SK-N-SH (cell line): ENCODE results near the gene IFNGR1.

Source experiments
- JUND ChIP-seq: IDR thresholded peaks from 2 replicates; pipeline ENCODE4 v1.4.0; 2012
- POLR2AphosphoS5 ChIP-seq: IDR thresholded peaks from 2 replicates; pipeline ENCODE4 v1.6.1; 2012; ENCODE audit warnings: low read depth, low read length
- RAD21 ChIP-seq: IDR thresholded peaks from 2 replicates; pipeline ENCODE4 v1.6.1; 2012; ENCODE audit warnings: mild to moderate bottlenecking, low read length
- TF ChIP-seq, protein P1 (sequence below): IDR thresholded peaks from 2 replicates; pipeline ENCODE4 v1.6.1; 2012; ENCODE audit warnings: mild to moderate bottlenecking, low read depth, low read length, moderate library complexity

DNA sequence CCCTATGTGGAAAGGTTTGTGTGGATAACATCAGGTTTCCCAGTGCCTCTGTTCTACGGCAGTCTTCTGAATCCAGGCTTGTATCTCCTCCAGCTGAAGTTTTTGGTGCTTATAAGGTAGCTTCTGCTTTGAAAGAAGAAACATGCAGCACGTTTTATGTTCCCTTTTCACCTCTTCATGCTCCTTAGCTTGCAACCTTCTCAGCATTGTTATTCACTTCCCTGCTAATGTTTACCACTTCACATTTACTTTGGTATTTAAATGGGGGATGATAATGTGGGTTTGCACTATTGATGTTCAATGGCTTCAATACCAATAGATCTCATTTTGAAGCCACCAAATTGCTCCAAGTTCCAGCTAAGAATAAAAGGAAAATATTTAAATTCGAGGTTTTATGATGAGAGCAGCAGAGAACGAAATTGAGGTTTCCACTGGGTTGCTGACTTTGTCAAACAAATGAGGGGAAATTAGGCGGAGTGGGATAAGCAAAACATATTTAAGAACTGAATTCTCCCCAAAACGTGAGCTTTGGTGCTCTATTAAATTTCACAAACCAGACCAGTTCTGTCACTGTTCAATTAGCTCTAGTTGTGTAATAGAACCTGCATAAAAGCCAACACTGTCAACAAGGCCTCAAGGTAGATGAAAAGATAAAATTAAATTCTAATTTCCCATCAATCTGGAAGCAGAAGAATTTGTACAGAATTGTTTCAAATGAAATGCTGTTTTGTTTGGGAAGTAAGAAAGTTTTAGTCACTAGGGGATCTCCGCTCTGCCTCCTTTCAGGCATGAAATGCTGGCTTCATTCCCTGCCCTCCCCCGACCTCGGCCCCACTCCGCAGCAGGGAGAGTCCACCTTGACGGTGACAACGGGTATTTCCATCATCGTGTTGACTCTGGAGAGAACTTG lies 47.1 kb downstream of the IFNGR1 start:
- TF ChIP-seq POLR2AphosphoS5 (no peak), RAD21 (no peak), JUND (no peak)
- TF ChIP-seq, protein P1, sequence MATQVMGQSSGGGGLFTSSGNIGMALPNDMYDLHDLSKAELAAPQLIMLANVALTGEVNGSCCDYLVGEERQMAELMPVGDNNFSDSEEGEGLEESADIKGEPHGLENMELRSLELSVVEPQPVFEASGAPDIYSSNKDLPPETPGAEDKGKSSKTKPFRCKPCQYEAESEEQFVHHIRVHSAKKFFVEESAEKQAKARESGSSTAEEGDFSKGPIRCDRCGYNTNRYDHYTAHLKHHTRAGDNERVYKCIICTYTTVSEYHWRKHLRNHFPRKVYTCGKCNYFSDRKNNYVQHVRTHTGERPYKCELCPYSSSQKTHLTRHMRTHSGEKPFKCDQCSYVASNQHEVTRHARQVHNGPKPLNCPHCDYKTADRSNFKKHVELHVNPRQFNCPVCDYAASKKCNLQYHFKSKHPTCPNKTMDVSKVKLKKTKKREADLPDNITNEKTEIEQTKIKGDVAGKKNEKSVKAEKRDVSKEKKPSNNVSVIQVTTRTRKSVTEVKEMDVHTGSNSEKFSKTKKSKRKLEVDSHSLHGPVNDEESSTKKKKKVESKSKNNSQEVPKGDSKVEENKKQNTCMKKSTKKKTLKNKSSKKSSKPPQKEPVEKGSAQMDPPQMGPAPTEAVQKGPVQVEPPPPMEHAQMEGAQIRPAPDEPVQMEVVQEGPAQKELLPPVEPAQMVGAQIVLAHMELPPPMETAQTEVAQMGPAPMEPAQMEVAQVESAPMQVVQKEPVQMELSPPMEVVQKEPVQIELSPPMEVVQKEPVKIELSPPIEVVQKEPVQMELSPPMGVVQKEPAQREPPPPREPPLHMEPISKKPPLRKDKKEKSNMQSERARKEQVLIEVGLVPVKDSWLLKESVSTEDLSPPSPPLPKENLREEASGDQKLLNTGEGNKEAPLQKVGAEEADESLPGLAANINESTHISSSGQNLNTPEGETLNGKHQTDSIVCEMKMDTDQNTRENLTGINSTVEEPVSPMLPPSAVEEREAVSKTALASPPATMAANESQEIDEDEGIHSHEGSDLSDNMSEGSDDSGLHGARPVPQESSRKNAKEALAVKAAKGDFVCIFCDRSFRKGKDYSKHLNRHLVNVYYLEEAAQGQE: no peak
